K562 (cell line): Measurements from ENCODE around the gene DUOX2. TPM values are rescaled to one million over a fixed set of nuclear protein-coding genes. Genes with fewer than 3 reads are reported as not detected.

Experiments used
- DDX20 ChIP-seq: fragments of 450-650 bp; IDR thresholded peaks from 2 replicates; pipeline ENCODE4 v1.6.1; 2016; ENCODE audit warnings: missing genetic modification characterization, low read depth, mild to moderate bottlenecking, missing compliant biosample characterization, moderate library complexity
- FOXP1 ChIP-seq: sonication (generic); formaldehyde crosslinking; IDR thresholded peaks from 2 replicates; pipeline ENCODE4 v1.8.0; 2022; ENCODE audit warnings: mild to moderate bottlenecking, missing genetic modification reagents
- GMEB1 ChIP-seq: fragments of 250-450 bp; sonication (Bioruptor Pico); IDR thresholded peaks from 2 replicates; pipeline ENCODE4 v1.4.0; 2020; ENCODE audit warnings: mild to moderate bottlenecking
- ILK ChIP-seq: fragments of 450-650 bp; IDR thresholded peaks from 2 replicates; pipeline ENCODE4 v1.6.1; 2016; ENCODE audit warnings: missing genetic modification characterization, low read depth, mild to moderate bottlenecking, missing compliant biosample characterization, moderate library complexity, borderline replicate concordance
- KAT2B ChIP-seq: IDR thresholded peaks from one replicate; pipeline ENCODE4 v1.6.1; 2012; ENCODE audit warnings: low read depth, mild to moderate bottlenecking, control low read depth, inconsistent platforms, low read length, moderate library complexity
- PTBP1 ChIP-seq: fragments of 200-400 bp; formaldehyde crosslinking; IDR thresholded peaks from 2 replicates; pipeline ENCODE4 v1.6.1; 2017; ENCODE audit warnings: low read depth, low read length
- RBFOX2 ChIP-seq: fragments of 200-400 bp; formaldehyde crosslinking; IDR thresholded peaks from 2 replicates; pipeline ENCODE4 v1.6.1; 2017; ENCODE audit warnings: low read depth, mild to moderate bottlenecking, low read length, moderate library complexity
- TSHZ1 ChIP-seq: fragments of 250-450 bp; sonication (Bioruptor Pico); IDR thresholded peaks from 2 replicates; pipeline ENCODE4 v1.4.0; 2020; ENCODE audit warnings: mild to moderate bottlenecking, moderate library complexity
- ZBTB17 ChIP-seq: fragments of 450-650 bp; formaldehyde crosslinking; IDR thresholded peaks from 2 replicates; pipeline ENCODE4 v1.4.0; 2020; ENCODE audit warnings: mild to moderate bottlenecking
- ZKSCAN3 ChIP-seq: fragments of 250-450 bp; sonication (Bioruptor Pico); IDR thresholded peaks from 2 replicates; pipeline ENCODE4 v1.4.0; 2020
- ZNF134 ChIP-seq: fragments of 250-450 bp; sonication (Bioruptor Pico); conservative IDR thresholded peaks from 2 replicates; pipeline ENCODE4 v1.4.0; 2020
- ZNF668 ChIP-seq: fragments of 250-450 bp; sonication (Bioruptor Pico); IDR thresholded peaks from 2 replicates; pipeline ENCODE4 v1.8.0; 2022; ENCODE audit warnings: mild to moderate bottlenecking, inconsistent platforms
- ZNF695 ChIP-seq: fragments of 450-650 bp; formaldehyde crosslinking; IDR thresholded peaks from 2 replicates; pipeline ENCODE4 v1.4.0; 2020; ENCODE audit warnings: mild to moderate bottlenecking, moderate library complexity
- polyA plus RNA-seq, 8 experiments: library from polyadenylated mRNA; depleted of rRNA in 4 of 8; stranded (reverse) in 5 of 8; unstranded in 3 of 8; fragments of >200 nt; fragmentation: Nextera tagmentation in 2 of 8; fragmentation: Illumina TruSeq in 1 of 8; extraction: Ambion mirVana in 2 of 8; extraction: Trizol in 1 of 8; gene quantifications; 2 replicates each; pipeline versions ENCODE4 v1.2.1 to v1.2.3, GENCODE V29; 2011 to 2014; ENCODE audit warnings: inconsistent platforms in 1 of 8, missing spikeins in 1 of 8
- total RNA-seq, 7 experiments: library from RNA; depleted of rRNA in 6 of 7; stranded (reverse); fragments of >200 nt in 6 of 7; fragmentation: Illumina TruSeq in 2 of 7; extraction: Trizol in 2 of 7; gene quantifications; 2 replicates each; pipeline versions ENCODE4 v1.2.1 to v1.2.3, GENCODE V29; 2011 to 2021; ENCODE audit warnings: low replicate concordance in 1 of 7
- TF ChIP-seq, protein P1 (sequence below): fragments of 450-650 bp; formaldehyde crosslinking; IDR thresholded peaks from 2 replicates; pipeline ENCODE4 v1.4.0; 2020; ENCODE audit warnings: mild to moderate bottlenecking, moderate library complexity
- TF ChIP-seq, protein P2 (sequence below): fragments of 250-450 bp; sonication (Bioruptor Pico); IDR thresholded peaks from 2 replicates; pipeline ENCODE4 v1.5.0; 2020; ENCODE audit warnings: mild to moderate bottlenecking, borderline replicate concordance
- TF ChIP-seq, protein P3 (sequence below), 2 experiments: fragments of 450-650 bp; IDR thresholded peaks; 2 replicates each; pipeline ENCODE4 v1.6.1; 2018; ENCODE audit warnings: mild to moderate bottlenecking in 2 of 2, low read depth in 1 of 2; ENCODE audit not compliant: partially characterized antibody in 2 of 2

Gene DUOX2
- total and polyA plus RNA-seq, 9 of the 15 experiments (the other 6 are each of a cell fraction or from before 2014, with no cell fraction given), result 0.01 to 0.03 (median 0.02) TPM; not detected in 6

DNA sequence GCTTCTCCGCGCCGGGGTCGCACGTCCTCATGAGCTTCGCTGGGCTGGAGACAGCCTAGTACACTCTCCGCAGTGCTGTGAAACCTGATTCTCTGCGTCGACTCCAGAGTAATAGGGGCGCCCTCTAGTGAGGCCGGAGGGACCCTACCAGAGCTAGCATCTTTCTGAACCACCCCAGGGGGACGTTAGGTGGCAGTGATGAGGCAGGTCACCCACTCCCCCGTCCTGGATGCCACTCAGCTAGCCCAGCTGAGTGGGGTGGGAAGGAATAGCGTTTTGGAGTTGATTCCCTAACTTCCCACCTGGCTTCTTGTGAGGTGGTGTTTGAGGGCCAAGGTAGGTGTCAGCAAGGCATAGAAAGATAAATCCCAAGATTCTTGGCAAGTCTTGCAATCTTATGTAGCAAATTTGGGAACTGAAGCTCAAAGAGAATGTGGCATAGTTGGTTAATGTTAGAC, 4.2 kb upstream of the DUOX2 start (continued):
- TF ChIP-seq ZNF695 (CRISPR knock-in tag) (no peak), PTBP1 (no peak), FOXP1 (no peak), ZKSCAN3 (CRISPR knock-in tag) (no peak), GMEB1 (CRISPR knock-in tag) (no peak), ZNF668 (CRISPR knock-in tag) (no peak), RBFOX2 (no peak), ZBTB17 (CRISPR knock-in tag) (no peak), ZNF134 (CRISPR knock-in tag) (no peak), DDX20 (tag) (no peak), ILK (tag) (no peak), TSHZ1 (no peak), KAT2B (no peak)
- TF ChIP-seq, protein P1, sequence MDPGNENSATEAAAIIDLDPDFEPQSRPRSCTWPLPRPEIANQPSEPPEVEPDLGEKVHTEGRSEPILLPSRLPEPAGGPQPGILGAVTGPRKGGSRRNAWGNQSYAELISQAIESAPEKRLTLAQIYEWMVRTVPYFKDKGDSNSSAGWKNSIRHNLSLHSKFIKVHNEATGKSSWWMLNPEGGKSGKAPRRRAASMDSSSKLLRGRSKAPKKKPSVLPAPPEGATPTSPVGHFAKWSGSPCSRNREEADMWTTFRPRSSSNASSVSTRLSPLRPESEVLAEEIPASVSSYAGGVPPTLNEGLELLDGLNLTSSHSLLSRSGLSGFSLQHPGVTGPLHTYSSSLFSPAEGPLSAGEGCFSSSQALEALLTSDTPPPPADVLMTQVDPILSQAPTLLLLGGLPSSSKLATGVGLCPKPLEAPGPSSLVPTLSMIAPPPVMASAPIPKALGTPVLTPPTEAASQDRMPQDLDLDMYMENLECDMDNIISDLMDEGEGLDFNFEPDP (CRISPR knock-in tag), result no peak
- TF ChIP-seq, protein P2, sequence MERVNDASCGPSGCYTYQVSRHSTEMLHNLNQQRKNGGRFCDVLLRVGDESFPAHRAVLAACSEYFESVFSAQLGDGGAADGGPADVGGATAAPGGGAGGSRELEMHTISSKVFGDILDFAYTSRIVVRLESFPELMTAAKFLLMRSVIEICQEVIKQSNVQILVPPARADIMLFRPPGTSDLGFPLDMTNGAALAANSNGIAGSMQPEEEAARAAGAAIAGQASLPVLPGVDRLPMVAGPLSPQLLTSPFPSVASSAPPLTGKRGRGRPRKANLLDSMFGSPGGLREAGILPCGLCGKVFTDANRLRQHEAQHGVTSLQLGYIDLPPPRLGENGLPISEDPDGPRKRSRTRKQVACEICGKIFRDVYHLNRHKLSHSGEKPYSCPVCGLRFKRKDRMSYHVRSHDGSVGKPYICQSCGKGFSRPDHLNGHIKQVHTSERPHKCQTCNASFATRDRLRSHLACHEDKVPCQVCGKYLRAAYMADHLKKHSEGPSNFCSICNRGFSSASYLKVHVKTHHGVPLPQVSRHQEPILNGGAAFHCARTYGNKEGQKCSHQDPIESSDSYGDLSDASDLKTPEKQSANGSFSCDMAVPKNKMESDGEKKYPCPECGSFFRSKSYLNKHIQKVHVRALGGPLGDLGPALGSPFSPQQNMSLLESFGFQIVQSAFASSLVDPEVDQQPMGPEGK (CRISPR knock-in tag), result no peak
- TF ChIP-seq, protein P3, sequence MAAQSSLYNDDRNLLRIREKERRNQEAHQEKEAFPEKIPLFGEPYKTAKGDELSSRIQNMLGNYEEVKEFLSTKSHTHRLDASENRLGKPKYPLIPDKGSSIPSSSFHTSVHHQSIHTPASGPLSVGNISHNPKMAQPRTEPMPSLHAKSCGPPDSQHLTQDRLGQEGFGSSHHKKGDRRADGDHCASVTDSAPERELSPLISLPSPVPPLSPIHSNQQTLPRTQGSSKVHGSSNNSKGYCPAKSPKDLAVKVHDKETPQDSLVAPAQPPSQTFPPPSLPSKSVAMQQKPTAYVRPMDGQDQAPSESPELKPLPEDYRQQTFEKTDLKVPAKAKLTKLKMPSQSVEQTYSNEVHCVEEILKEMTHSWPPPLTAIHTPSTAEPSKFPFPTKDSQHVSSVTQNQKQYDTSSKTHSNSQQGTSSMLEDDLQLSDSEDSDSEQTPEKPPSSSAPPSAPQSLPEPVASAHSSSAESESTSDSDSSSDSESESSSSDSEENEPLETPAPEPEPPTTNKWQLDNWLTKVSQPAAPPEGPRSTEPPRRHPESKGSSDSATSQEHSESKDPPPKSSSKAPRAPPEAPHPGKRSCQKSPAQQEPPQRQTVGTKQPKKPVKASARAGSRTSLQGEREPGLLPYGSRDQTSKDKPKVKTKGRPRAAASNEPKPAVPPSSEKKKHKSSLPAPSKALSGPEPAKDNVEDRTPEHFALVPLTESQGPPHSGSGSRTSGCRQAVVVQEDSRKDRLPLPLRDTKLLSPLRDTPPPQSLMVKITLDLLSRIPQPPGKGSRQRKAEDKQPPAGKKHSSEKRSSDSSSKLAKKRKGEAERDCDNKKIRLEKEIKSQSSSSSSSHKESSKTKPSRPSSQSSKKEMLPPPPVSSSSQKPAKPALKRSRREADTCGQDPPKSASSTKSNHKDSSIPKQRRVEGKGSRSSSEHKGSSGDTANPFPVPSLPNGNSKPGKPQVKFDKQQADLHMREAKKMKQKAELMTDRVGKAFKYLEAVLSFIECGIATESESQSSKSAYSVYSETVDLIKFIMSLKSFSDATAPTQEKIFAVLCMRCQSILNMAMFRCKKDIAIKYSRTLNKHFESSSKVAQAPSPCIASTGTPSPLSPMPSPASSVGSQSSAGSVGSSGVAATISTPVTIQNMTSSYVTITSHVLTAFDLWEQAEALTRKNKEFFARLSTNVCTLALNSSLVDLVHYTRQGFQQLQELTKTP (IDR thresholded peaks at IDR 0.05; ENCODE audit: low read depth in 1 of 2, partially characterized antibody in 2 of 2), result no peak
